GM10248 (cell line): ENCODE measurements around the gene BMPR1A.

ENCODE experiments used
- CTCF ChIA-PET: fragments of 300-600 bp; sonication (Branson Sonifier 250); formaldehyde crosslinking; extraction: SDS; loops from one replicate; lab custom pipeline; 2021; ENCODE audit warnings: antibody characterized with exemption; lab: Yijun Ruan, JAX
- POLR2A ChIA-PET: fragments of 350-650 bp; sonication (Branson Sonifier 250); formaldehyde crosslinking; extraction: SDS; loops from one replicate; lab custom pipeline; 2020; ENCODE audit warnings: antibody characterized with exemption; lab: Yijun Ruan, JAX
- DNase-seq: peaks from one replicate; pipeline ENCODE4 v3.0.0; 2012; ENCODE audit errors: extremely low spot score
- CTCF ChIP-seq: IDR thresholded peaks from 2 replicates; pipeline ENCODE4 v1.5.1; 2012; ENCODE audit warnings: mild to moderate bottlenecking, low read depth; ENCODE audit errors: extremely low read depth, missing control alignments, control extremely low read depth

The BMPR1A gene

GRCh38 chr10:86889997-86890396 lies 133.6 kb downstream of the BMPR1A start:
- CTCF ChIA-PET: interaction anchor here (1.0 to 3.1 kb wide), 2 partner anchors 10 to 178 kb away, joined by 4 to 16 read pairs; no protein-coding TSS in a partner anchor
- TF ChIP-seq CTCF: no peak
- no peak for DNase-seq
- POLR2A ChIA-PET: no interaction called here

- ChIA-PET POLR2A (no interaction called here), CTCF (interaction anchor here (0.7 to 5.6 kb wide), 17 partner anchors 9 to 232 kb away, joined by 3 to 61 read pairs (median 4); no protein-coding TSS in a partner anchor)
- no peak for DNase-seq
- no peak for TF ChIP-seq CTCF
Observed at GRCh38 chr10:86898511-86898910, 142.1 kb downstream of the BMPR1A start.

GRCh38 chr10:86899132-86899531 lies 142.7 kb downstream of the BMPR1A start:
- CTCF ChIA-PET: interaction anchor here (0.7 to 5.6 kb wide), 20 partner anchors 9 to 233 kb away, joined by 3 to 61 read pairs (median 4); no protein-coding TSS in a partner anchor
- POLR2A ChIA-PET: no interaction called here
- TF ChIP-seq CTCF: no peak
- no peak for DNase-seq

- ChIA-PET POLR2A (no interaction called here), CTCF (interaction anchor here (1.0 to 5.6 kb wide), 15 partner anchors 10 to 222 kb away, joined by 3 to 61 read pairs (median 7); no protein-coding TSS in a partner anchor)
- peak; percentile 56 for DNase-seq
- peak; percentile 66 for TF ChIP-seq CTCF
Observed at GRCh38 chr10:86899670-86900276, 143.4 kb downstream of the BMPR1A start.

GRCh38 chr10:86900955-86901354 lies 144.5 kb downstream of the BMPR1A start:
- CTCF ChIA-PET: interaction anchor here (1.3 to 5.6 kb wide), 13 partner anchors 9 to 213 kb away, joined by 3 to 61 read pairs (median 8); no protein-coding TSS in a partner anchor
- no peak for DNase-seq
- POLR2A ChIA-PET: no interaction called here
- no peak for TF ChIP-seq CTCF

GRCh38 chr10:86904600-86904999 lies 148.2 kb downstream of the BMPR1A start:
- TF ChIP-seq CTCF: no peak
- no peak for DNase-seq
- ChIA-PET POLR2A (no interaction called here), CTCF (interaction anchor here (1.0 to 2.9 kb wide), 3 partner anchors 12 to 215 kb away, joined by 3 to 7 read pairs (median 4); no protein-coding TSS in a partner anchor)
